AG04449 (cell line): ENCODE results near the gene MRAP2.

ENCODE experiments used
- CTCF ChIA-PET: fragments of 350-600 bp; formaldehyde crosslinking; extraction: SDS; loops from one replicate; lab custom pipeline; 2021; ENCODE audit warnings: antibody characterized with exemption; lab: Yijun Ruan, JAX
- POLR2A ChIA-PET: fragments of 400-600, 350-600 bp; formaldehyde crosslinking; extraction: SDS; loops from one replicate; lab custom pipeline; 2020; ENCODE audit warnings: antibody characterized with exemption, inconsistent platforms; lab: Yijun Ruan, JAX
- DNase-seq: peaks from one replicate; pipeline ENCODE4 v3.0.0-alpha.2; 2010; ENCODE audit warnings: low read depth, low spot score
- H3K4me3 ChIP-seq: 2 replicates; pipeline ENCODE4 v1.5.1; 2011; ENCODE audit warnings: low read depth, mild to moderate bottlenecking, control low read depth, low read length
- CTCF ChIP-seq: IDR thresholded peaks from one replicate; pipeline ENCODE4 v1.5.1; 2011; ENCODE audit warnings: mild to moderate bottlenecking, moderate library complexity, low read length, control low read depth, inconsistent platforms; ENCODE audit not compliant: insufficient read depth; ENCODE audit errors: missing control alignments

MRAP2 gene

GRCh38 chr6:84002226-84002625, 31.3 kb upstream of the MRAP2 start:
- ChIA-PET CTCF (no interaction called here), POLR2A (no interaction called here)
- TF ChIP-seq CTCF: no peak
- no peak for DNase-seq
- H3K4me3 ChIP-seq: no peak overlapping the region

GRCh38 chr6:84003131-84003530, 30.4 kb upstream of the MRAP2 start:
- no peak for TF ChIP-seq CTCF
- H3K4me3 ChIP-seq: no peak overlapping the region
- ChIA-PET POLR2A (no interaction called here), CTCF (no interaction called here)
- DNase-seq: no peak

GRCh38 chr6:84003654-84004053, 29.9 kb upstream of the MRAP2 start:
- CTCF ChIA-PET: no interaction called here
- no peak for DNase-seq
- no peak for TF ChIP-seq CTCF
- no peak overlapping the region for H3K4me3 ChIP-seq
- POLR2A ChIA-PET: no interaction called here

GRCh38 chr6:84007871-84008270, 25.7 kb upstream of the MRAP2 start:
- TF ChIP-seq CTCF: no peak
- no peak overlapping the region for H3K4me3 ChIP-seq
- ChIA-PET CTCF (no interaction called here), POLR2A (no interaction called here)
- DNase-seq: no peak

GRCh38 chr6:84013354-84013753, 20.2 kb upstream of the MRAP2 start:
- ChIA-PET CTCF (no interaction called here), POLR2A (no interaction called here)
- H3K4me3 ChIP-seq: no peak overlapping the region
- no peak for TF ChIP-seq CTCF
- DNase-seq: no peak

- H3K4me3 ChIP-seq: no peak overlapping the region
- CTCF ChIA-PET: no interaction called here
- POLR2A ChIA-PET: no interaction called here
- DNase-seq: no peak
- TF ChIP-seq CTCF: no peak
Observed at GRCh38 chr6:84013931-84014330, 19.6 kb upstream of the MRAP2 start.

- ChIA-PET POLR2A (no interaction called here), CTCF (no interaction called here)
- no peak for TF ChIP-seq CTCF
- no peak overlapping the region for H3K4me3 ChIP-seq
- no peak for DNase-seq
Observed at GRCh38 chr6:84016029-84016428, 17.5 kb upstream of the MRAP2 start.
